Fibroblast of villous mesenchyme (primary cell): ENCODE data around the gene BAIAP2. TPM values are rescaled to one million over a fixed set of nuclear protein-coding genes. Genes with fewer than 3 reads are reported as not detected.

ENCODE experiments used
- DNase-seq: peaks from one replicate; pipeline ENCODE4 v3.0.0-alpha.2; 2010; ENCODE audit warnings: low read depth
- H3K4me3 ChIP-seq: 2 replicates; pipeline ENCODE4 v1.5.1; 2011; ENCODE audit warnings: low read depth, mild to moderate bottlenecking, low read length
- CTCF ChIP-seq: IDR thresholded peaks from 2 replicates; pipeline ENCODE4 v1.5.1; 2012; ENCODE audit warnings: low read depth, mild to moderate bottlenecking, low read length; ENCODE audit not compliant: insufficient read depth
- total RNA-seq: library from RNA; depleted of rRNA; stranded (reverse); fragments of >200 nt; gene quantifications from 2 replicates; pipeline ENCODE4 v1.2.3, GENCODE V29; 2012

Gene BAIAP2
- total RNA-seq, 1 donor, result 25.0 TPM

GRCh38 chr17:81108220-81108619, 73.3 kb downstream of the BAIAP2 start:
- H3K4me3 ChIP-seq, result no peak overlapping the region
- no peak for TF ChIP-seq CTCF
- DNase-seq, result no peak

GRCh38 chr17:81109957-81110356, 75.0 kb downstream of the BAIAP2 start:
- H3K4me3 ChIP-seq, result no peak overlapping the region
- TF ChIP-seq CTCF, result no peak
- DNase-seq, result no peak

- TF ChIP-seq CTCF, result no peak
- no peak overlapping the region for H3K4me3 ChIP-seq
- DNase-seq, result no peak
Measured at GRCh38 chr17:81110488-81111040, 75.6 kb downstream of the BAIAP2 start.

GRCh38 chr17:81111066-81111465, 76.1 kb downstream of the BAIAP2 start:
- H3K4me3 ChIP-seq, result no peak overlapping the region
- no peak for TF ChIP-seq CTCF
- no peak for DNase-seq

- no peak for DNase-seq
- no peak overlapping the region for H3K4me3 ChIP-seq
- TF ChIP-seq CTCF, result no peak
Measured at GRCh38 chr17:81112450-81112849, 77.5 kb downstream of the BAIAP2 start.

GRCh38 chr17:81113158-81113724, 78.3 kb downstream of the BAIAP2 start:
- no peak for TF ChIP-seq CTCF
- no peak for DNase-seq
- H3K4me3 ChIP-seq, result no peak overlapping the region
